Measurements from ENCODE around the gene TEX36. TPM values are rescaled to one million over a fixed set of nuclear protein-coding genes. Genes with fewer than 3 reads are reported as not detected.

TEX36 gene
- total RNA-seq, 1 experiment from 2014 or later: 0.25 TPM

DNA sequence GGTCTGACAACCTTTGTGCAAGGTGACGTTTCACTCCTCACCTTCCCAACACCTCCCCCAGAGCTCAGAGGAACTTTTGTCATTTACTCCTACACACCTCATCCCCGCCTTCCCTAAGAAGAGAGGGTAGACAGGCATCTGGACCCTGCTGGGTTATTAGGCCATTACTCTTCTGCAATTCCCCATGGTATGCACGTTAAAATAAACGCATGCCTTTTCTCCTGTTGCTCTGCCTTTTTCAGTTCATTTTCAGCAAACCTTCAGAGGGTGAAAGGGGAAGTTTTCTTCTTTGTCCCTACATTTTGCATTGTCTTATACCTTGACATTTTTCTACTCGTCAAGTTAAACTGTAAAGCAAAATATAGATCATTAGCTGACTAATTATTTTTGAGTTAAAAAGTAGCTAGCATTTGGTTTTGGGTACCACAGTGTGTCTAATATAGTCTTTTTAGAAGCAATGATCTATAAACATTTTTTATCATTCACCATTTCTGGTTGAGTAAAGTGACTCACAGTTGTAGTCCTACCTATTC, 26.1 kb upstream of the TEX36 start:
- H3K27ac ChIP-seq (ENCODE audit: low read depth, low read length): no peak overlapping the region
- H4K20me1 ChIP-seq (ENCODE audit: insufficient read depth): no peaks in the 10 kb centered on the region
- ChIA-PET RAD21 (ENCODE audit: low non-redundant PET in 1 of 2, low total read pairs in 2 of 2, uncharacterized antibody in 2 of 2, unreplicated experiment in 2 of 2) (no interaction called here), CTCF (no interaction called here), POLR2A (no interaction called here)
- no peak overlapping the region for H3K9ac ChIP-seq (ENCODE audit: low read length)
- no peaks in the 10 kb centered on the region for H3K27me3 ChIP-seq (ENCODE audit: insufficient read depth, low read length)
- ATAC-seq: no peak
- no peak overlapping the region for H3K4me2 ChIP-seq (ENCODE audit: low read length)
- TF ChIP-seq ZFX (IDR thresholded peaks at IDR 0.05) (no peak), ZNF274 (IDR thresholded peaks at IDR 0.05; ENCODE audit: low read depth, low read length) (no peak), TCF7L2 (IDR thresholded peaks at IDR 0.05; ENCODE audit: borderline replicate concordance, extremely low read depth, insufficient read depth, insufficient read length) (no peak), CBX3 (IDR thresholded peaks at IDR 0.05; ENCODE audit: low read depth) (no peak), YY1 (IDR thresholded peaks at IDR 0.05; ENCODE audit: extremely low read depth, insufficient replicate concordance, low read depth, low read length) (no peak), SIN3A (IDR thresholded peaks at IDR 0.05; ENCODE audit: low read depth) (no peak), EZH2 (IDR thresholded peaks at IDR 0.05) (no peak), SP1 (IDR thresholded peaks at IDR 0.05; ENCODE audit: low read depth) (no peak), RAD21 (IDR thresholded peaks at IDR 0.05; ENCODE audit: low read depth) (no peak), JUND (IDR thresholded peaks at IDR 0.05) (no peak), SRF (IDR thresholded peaks at IDR 0.05; ENCODE audit: low read depth) (no peak), CEBPB (IDR thresholded peaks at IDR 0.05; ENCODE audit: low read depth) (no peak), POLR2A (IDR thresholded peaks at IDR 0.05; ENCODE audit: borderline replicate concordance, extremely low read depth, insufficient read depth, insufficient read length) (no peak)
- TF ChIP-seq, protein P1, sequence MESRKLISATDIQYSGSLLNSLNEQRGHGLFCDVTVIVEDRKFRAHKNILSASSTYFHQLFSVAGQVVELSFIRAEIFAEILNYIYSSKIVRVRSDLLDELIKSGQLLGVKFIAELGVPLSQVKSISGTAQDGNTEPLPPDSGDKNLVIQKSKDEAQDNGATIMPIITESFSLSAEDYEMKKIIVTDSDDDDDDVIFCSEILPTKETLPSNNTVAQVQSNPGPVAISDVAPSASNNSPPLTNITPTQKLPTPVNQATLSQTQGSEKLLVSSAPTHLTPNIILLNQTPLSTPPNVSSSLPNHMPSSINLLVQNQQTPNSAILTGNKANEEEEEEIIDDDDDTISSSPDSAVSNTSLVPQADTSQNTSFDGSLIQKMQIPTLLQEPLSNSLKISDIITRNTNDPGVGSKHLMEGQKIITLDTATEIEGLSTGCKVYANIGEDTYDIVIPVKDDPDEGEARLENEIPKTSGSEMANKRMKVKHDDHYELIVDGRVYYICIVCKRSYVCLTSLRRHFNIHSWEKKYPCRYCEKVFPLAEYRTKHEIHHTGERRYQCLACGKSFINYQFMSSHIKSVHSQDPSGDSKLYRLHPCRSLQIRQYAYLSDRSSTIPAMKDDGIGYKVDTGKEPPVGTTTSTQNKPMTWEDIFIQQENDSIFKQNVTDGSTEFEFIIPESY (IDR thresholded peaks at IDR 0.05; ENCODE audit: extremely low read depth, insufficient replicate concordance, low read length): no peak
- TF ChIP-seq, protein P2, sequence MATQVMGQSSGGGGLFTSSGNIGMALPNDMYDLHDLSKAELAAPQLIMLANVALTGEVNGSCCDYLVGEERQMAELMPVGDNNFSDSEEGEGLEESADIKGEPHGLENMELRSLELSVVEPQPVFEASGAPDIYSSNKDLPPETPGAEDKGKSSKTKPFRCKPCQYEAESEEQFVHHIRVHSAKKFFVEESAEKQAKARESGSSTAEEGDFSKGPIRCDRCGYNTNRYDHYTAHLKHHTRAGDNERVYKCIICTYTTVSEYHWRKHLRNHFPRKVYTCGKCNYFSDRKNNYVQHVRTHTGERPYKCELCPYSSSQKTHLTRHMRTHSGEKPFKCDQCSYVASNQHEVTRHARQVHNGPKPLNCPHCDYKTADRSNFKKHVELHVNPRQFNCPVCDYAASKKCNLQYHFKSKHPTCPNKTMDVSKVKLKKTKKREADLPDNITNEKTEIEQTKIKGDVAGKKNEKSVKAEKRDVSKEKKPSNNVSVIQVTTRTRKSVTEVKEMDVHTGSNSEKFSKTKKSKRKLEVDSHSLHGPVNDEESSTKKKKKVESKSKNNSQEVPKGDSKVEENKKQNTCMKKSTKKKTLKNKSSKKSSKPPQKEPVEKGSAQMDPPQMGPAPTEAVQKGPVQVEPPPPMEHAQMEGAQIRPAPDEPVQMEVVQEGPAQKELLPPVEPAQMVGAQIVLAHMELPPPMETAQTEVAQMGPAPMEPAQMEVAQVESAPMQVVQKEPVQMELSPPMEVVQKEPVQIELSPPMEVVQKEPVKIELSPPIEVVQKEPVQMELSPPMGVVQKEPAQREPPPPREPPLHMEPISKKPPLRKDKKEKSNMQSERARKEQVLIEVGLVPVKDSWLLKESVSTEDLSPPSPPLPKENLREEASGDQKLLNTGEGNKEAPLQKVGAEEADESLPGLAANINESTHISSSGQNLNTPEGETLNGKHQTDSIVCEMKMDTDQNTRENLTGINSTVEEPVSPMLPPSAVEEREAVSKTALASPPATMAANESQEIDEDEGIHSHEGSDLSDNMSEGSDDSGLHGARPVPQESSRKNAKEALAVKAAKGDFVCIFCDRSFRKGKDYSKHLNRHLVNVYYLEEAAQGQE (IDR thresholded peaks at IDR 0.05; ENCODE audit: low read depth): no peak
- no peaks in the 10 kb centered on the region for H3K9me2 ChIP-seq (ENCODE audit: insufficient read depth)
- intact Hi-C loops (cut with micrococcal nuclease): no loop called here
- BruUV-seq (replicated peaks): no TSS peak
- no peak overlapping the region for H3K4me3 ChIP-seq (replicated peaks in 1 of 2; ENCODE audit: low read depth in 1 of 2, low read length in 2 of 2)
- no peak for DNase-seq (ENCODE audit: low read depth, low spot score)
- peaks cover 19 to 21% of the 10 kb centered on the region in 2 experiments for H3K4me1 ChIP-seq (ENCODE audit: control insufficient read depth in 1 of 2, insufficient read depth in 2 of 2, low read length in 2 of 2)
- H3K9me3 ChIP-seq (ENCODE audit: control insufficient read depth in 1 of 2, insufficient read depth in 1 of 2, low read depth in 1 of 2, low read length in 2 of 2): no peaks in the 10 kb centered on the region
- H2AFZ ChIP-seq (ENCODE audit: low read depth, low read length, poor library complexity, severe bottlenecking): no peak overlapping the region
- H3K79me2 ChIP-seq (ENCODE audit: insufficient read depth, low read length): no peaks in the 10 kb centered on the region
- H3K36me3 ChIP-seq (ENCODE audit: control insufficient read depth in 1 of 2, insufficient read depth in 2 of 2, low read length in 2 of 2): no peaks in the 10 kb centered on the region

All from HCT116 (cell line).